HG03175 (cell line): ENCODE results near the gene KCNQ1.

Source experiments
- ATAC-seq: cut with Tn5 transposase; IDR thresholded peaks from one replicate; pipeline ENCODE4 v1.9.1; 2021; ENCODE audit warnings: mild to moderate bottlenecking, moderate library complexity; ENCODE audit not compliant: unreplicated experiment

Gene KCNQ1

GRCh38 chr11:2826679-2827056 lies 381.9 kb downstream of the KCNQ1 start:
- ATAC-seq: no peak

DNA sequence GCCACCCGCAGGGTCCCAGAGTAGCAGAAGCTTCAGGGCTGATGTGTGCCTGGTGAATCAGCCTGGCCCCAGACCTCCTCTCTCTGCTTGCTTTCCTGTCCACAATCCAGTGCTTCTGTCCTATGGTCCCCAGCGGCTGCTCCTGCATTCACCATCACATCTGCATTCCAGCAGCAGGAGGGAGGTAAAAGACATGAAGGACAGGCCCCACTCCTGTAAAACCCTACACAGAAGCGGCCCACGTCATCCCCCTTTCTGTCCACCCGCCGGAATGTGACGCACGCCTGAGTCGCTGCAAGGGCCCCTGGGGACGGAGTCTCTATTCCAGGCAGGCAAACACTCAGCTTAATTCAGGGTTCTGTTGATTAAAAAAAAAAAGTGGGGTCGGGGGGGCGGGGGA lies 382.4 kb downstream of the KCNQ1 start:
- no peak for ATAC-seq

DNA sequence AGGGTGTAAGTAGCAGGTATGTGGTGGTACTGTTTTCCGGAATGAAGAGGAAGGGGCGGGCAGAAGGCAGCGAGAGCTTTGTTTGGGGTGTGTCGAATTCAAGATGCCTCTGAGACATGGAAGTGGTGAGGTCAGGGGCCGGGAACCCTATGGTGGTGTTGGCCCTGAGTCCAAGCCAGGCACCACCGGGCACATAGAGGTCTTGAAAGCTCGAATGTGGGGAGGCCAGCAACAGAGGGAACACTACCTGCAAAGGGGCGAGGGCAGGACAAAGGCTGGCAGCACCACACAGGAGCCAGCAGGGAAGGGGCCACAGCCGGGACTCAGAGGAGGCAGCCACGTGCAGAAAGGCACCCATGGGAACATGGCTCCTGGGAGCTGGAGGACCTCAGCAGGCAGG lies 383.0 kb downstream of the KCNQ1 start:
- ATAC-seq: no peak

DNA sequence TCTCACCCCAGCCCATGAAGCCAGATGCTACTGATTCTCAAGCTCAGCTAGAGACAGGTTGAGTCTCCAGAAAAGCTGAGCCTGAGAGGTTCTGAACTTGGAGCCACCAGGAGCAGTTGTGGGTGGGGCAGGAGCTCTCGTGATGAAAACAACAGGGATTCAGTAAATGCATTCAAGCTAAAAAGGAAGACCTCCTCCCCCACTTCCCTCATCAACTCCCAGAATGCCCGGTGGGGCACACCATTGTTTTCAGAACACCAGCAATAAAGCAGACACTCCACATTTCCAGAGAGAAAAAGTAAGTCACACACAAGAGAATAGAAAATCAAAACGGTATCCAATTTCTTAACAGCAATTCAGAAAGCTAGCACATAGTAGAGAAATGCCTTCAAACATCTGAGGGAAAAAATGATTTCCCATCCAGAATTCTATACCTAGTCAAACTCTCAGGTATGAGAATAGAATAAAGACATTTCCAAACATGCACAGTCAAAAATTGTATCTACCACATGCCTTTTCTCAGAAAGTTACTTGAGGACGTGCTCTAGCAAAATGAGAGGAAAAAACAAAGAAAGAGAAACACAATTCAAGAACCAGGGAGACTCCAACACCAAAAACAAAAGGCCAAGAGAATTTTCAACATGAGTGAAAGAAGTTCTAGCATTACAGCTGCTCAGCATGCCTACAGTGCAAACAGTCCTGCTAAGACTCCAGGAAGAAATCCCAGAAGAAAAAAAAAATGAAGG lies 383.9 kb downstream of the KCNQ1 start:
- no peak for ATAC-seq

DNA sequence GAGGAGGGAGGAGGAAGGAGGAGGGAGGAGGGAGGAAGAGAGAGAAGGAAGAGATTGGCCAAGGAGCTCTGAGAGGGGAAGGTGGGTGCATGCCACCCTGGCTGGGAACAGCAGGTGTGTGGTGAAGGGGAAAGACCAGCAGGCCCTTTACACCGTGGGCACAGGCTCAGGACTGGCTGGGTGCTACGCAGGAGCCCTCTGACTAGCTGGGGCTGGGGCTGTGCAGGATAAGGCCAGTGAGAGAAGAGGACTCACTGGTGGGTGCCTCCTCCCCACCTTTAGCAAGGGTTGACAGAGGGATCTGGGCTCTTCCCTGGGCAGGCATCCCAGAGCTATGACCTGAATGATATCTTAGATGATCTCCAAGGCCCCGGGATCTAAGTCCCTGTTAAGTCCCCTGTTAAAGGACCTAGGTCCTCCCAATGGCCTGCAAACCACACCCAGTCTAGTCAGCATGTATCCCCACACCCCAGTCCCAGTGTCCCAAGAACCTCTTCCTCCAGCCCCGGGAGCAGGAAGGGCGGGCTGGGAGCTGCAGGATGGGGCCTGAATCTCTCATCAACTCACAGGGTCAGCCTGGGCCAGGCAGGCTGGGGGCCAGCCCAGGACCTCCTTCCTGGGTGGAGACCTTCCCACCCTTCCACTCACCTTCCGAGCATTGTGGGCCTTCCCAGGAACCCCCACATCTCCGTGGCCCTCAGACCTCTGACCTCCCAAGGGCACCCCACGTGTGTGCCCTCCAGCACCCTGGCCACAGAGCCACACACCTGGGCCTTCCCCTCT lies 385.4 kb downstream of the KCNQ1 start:
- no peak for ATAC-seq

- ATAC-seq: no peak
These were observed 386.1 kb downstream of the KCNQ1 start for GRCh38 chr11:2830886-2831285.

GRCh38 chr11:2831781-2832532 lies 387.1 kb downstream of the KCNQ1 start:
- no peak for ATAC-seq

GRCh38 chr11:2832533-2833020 lies 387.8 kb downstream of the KCNQ1 start:
- ATAC-seq: no peak

GRCh38 chr11:2833051-2833715 lies 388.4 kb downstream of the KCNQ1 start:
- no peak for ATAC-seq

DNA sequence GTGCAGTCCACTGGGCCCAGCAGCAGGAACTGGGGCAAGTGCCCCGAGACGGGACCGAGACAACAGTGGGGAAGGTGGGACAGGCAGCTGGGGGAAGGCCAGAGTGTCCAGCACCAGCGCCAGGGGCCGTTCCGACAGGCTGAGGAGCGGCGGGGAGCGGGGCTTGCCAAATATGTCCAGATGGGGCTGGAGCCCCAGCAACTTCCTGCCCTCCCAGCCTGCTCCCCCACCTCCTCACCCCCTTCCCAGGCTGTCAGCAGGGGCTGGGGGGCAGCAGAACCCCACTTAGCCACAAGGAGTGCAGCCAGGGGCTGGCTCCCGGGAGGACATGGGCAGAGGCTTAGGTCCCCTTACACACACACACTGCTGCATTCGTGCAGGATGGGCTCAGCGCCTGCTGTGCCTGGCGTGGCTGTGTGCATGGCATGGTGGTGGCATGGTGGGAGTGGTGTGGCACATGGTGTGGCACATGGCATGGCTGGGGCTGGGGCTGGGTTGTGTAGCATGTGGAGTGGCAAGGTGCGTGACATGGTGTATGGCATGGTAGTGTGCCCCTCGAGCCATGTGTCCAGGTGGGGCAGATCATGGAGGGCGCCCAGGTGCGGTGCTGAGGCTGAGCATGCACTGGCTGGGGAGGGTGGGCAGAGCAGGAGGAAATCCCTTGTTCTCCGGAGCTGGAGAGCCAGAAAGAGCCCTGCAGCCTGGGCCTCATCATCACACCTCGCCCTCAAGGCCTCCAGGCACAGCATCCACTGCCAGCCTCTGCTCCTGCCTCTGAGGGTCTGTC lies 389.1 kb downstream of the KCNQ1 start:
- no peak for ATAC-seq

GRCh38 chr11:2834503-2835273 lies 389.9 kb downstream of the KCNQ1 start:
- ATAC-seq: no peak

- ATAC-seq: no peak
These were observed 390.5 kb downstream of the KCNQ1 start for GRCh38 chr11:2835296-2835695.

- no peak for ATAC-seq
These were observed 390.9 kb downstream of the KCNQ1 start for GRCh38 chr11:2835751-2836150.

DNA sequence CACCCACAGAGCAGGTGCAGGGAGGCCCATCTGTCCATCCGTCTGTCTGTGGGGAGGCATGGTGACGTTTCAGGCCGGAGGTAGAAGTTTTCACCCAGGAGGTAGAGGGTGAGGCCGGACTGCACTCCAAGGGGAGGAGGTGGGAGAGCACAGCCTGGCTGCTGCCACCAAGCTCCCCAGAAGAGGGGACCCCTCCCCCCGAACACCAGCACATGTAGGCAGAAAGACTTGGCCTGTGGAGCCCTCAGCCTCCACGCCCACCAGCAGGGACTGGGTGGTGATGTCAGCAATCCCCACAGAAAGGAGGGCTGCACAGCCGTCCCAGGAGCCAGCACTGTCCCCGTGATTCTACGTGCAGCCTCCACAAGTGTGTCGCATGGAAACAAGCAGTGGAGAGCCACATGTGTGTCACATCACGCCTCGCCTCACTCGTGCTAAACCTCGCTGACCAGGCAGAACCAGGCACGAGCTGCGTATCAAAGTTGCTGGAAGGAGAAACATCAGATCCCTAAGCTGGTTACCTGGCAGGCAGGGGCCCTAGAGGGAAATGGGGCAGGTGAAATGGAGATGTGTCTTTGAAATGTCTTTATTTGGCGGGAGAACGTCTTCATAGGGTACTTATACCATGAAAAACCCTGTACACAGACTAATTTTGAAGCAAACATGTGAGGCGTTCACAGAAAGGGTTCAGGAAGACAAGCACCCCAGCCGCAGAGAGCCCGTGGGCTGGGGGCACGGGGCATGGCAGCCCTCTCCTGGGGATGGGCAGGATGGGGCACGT lies 391.7 kb downstream of the KCNQ1 start:
- ATAC-seq: no peak

DNA sequence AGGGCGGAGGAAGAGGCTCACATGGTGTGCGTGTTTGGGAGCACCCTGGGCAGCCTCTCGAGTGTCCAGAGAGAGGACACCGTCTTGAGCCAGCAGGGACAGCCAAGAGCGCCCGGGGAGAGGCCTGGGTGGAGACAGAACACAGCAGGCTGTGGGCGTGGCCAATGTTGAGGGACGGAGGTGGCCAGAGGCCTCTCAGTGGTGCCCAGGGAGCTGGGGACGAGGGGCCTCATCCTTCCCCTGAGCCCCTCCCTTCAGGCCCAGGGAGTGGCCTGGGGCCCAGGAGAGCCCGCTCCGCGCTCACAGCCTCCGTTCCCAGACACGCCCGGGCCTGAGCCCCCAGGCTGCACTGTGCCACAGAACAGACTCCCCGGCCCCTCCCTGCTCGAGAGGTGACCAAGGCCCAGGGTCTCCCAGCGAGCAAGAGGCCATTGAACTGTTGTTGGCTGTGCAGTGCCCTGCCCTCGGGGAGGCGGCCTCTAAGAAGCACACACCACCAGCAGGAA lies 392.3 kb downstream of the KCNQ1 start:
- no peak for ATAC-seq

- no peak for ATAC-seq
These were observed 392.8 kb downstream of the KCNQ1 start for GRCh38 chr11:2837651-2838050.

DNA sequence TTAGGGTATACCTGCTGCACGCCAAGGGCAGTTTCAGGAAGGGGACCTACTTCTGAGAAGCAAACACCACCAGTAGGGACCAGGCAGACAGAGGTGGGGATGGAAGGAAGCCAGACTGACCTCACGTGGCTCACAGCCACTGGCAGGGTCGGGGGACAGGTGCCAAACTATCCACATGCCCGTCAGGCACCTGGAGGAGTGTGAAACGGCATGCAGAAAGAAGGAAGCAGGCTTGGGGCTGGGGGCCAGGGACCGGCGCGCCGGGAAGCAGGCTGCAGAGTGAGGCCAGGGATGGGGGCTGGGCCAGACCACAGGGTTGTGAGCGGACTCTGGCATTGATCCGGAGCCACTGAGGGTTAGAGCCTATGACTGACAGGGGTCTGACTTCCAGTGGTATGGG lies 393.3 kb downstream of the KCNQ1 start:
- no peak for ATAC-seq

- no peak for ATAC-seq
These were observed 394.0 kb downstream of the KCNQ1 start for GRCh38 chr11:2838676-2839294.
